NCI-H1092 treated with DMSO at 0.1 percent for 48 hours (cell line): ENCODE results near the gene PLEKHA6.
A peak's percentile ranks its signal among the peaks of the same experiment; 100 is the strongest.

Experiments used
- DNase-seq: peaks from one replicate; lab custom pipeline; 2025; lab: John Stamatoyannopoulos, UW

PLEKHA6 gene

GRCh38 chr1:204380293-204380831, 20.6 kb upstream of the PLEKHA6 start:
- no peak for DNase-seq

- DNase-seq, result peak; percentile 40
Measured at GRCh38 chr1:204377800-204378668, 18.3 kb upstream of the PLEKHA6 start.

GRCh38 chr1:204376919-204377799, 17.4 kb upstream of the PLEKHA6 start:
- no peak for DNase-seq

GRCh38 chr1:204376465-204376864, 16.7 kb upstream of the PLEKHA6 start:
- DNase-seq, result no peak

GRCh38 chr1:204373911-204374310, 14.2 kb upstream of the PLEKHA6 start:
- DNase-seq, result no peak

- DNase-seq, result no peak
Measured at GRCh38 chr1:204370176-204370575, 10.4 kb upstream of the PLEKHA6 start.

- no peak for DNase-seq
Measured at GRCh38 chr1:204368996-204369726, 9.4 kb upstream of the PLEKHA6 start.

- no peak for DNase-seq
Measured at GRCh38 chr1:204367956-204368355, 8.2 kb upstream of the PLEKHA6 start.

- DNase-seq, result no peak
Measured at GRCh38 chr1:204367193-204367858, 7.6 kb upstream of the PLEKHA6 start.

GRCh38 chr1:204366759-204367158, 7.0 kb upstream of the PLEKHA6 start:
- DNase-seq, result no peak

GRCh38 chr1:204363335-204364114, 3.8 kb upstream of the PLEKHA6 start:
- peak; percentile 82 for DNase-seq

GRCh38 chr1:204362984-204363334, 3.2 kb upstream of the PLEKHA6 start:
- DNase-seq, result no peak

GRCh38 chr1:204361781-204362180, 2.1 kb upstream of the PLEKHA6 start:
- DNase-seq, result no peak

GRCh38 chr1:204361341-204361771, 1.6 kb upstream of the PLEKHA6 start:
- no peak for DNase-seq

GRCh38 chr1:204360314-204360713, 585 bp upstream of the PLEKHA6 start:
- no peak for DNase-seq

GRCh38 chr1:204359131-204359473, 627 bp downstream of the PLEKHA6 start:
- DNase-seq, result no peak

- DNase-seq, result no peak
Measured at GRCh38 chr1:204358605-204359004, 1.1 kb downstream of the PLEKHA6 start.

GRCh38 chr1:204357551-204358490, 1.9 kb downstream of the PLEKHA6 start:
- DNase-seq, result peak; percentile 17

GRCh38 chr1:204356997-204357396, 2.7 kb downstream of the PLEKHA6 start:
- DNase-seq, result no peak

GRCh38 chr1:204355913-204356312, 3.8 kb downstream of the PLEKHA6 start:
- no peak for DNase-seq
